ENCODE data around the gene PAX3.
"Not testable (repeated sequence)": the region's sequence is repeated elsewhere in the genome, so short reads cannot be mapped to it uniquely, and the experiment has no call there.

DNA sequence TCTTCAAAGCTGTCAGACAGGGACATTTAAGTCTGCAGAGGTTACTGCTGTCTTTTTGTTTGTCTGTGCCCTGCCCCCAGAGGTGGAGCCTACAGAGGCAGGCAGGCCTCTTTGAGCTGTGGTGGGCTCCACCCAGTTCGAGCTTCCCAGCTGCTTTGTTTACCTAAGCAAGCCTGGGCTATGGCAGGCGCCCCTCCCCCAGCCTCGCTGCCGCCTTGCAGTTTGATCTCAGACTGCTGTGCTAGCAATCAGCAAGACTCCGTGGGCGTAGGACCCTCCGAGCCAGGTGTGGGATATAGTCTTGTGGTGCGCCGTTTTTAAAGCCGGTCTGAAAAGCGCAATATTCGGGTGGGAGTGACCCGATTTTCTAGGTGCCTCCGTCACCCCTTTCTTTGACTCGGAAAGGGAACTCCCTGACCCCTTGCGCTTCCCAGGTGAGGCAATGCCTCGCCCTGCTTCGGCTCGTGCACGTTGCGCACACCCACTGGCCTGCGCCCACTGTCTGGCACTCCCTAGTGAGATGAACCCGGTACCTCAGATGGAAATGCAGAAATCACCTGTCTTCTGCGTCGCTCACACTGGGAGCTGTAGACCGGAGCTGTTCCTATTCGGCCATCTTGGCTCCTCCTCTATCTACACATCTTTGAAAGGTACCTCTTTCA lies 143.7 kb downstream of the PAX3 start:
- TF ChIP-seq, protein P1, sequence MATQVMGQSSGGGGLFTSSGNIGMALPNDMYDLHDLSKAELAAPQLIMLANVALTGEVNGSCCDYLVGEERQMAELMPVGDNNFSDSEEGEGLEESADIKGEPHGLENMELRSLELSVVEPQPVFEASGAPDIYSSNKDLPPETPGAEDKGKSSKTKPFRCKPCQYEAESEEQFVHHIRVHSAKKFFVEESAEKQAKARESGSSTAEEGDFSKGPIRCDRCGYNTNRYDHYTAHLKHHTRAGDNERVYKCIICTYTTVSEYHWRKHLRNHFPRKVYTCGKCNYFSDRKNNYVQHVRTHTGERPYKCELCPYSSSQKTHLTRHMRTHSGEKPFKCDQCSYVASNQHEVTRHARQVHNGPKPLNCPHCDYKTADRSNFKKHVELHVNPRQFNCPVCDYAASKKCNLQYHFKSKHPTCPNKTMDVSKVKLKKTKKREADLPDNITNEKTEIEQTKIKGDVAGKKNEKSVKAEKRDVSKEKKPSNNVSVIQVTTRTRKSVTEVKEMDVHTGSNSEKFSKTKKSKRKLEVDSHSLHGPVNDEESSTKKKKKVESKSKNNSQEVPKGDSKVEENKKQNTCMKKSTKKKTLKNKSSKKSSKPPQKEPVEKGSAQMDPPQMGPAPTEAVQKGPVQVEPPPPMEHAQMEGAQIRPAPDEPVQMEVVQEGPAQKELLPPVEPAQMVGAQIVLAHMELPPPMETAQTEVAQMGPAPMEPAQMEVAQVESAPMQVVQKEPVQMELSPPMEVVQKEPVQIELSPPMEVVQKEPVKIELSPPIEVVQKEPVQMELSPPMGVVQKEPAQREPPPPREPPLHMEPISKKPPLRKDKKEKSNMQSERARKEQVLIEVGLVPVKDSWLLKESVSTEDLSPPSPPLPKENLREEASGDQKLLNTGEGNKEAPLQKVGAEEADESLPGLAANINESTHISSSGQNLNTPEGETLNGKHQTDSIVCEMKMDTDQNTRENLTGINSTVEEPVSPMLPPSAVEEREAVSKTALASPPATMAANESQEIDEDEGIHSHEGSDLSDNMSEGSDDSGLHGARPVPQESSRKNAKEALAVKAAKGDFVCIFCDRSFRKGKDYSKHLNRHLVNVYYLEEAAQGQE (IDR thresholded peaks at IDR 0.05; ENCODE audit: insufficient replicate concordance, low read depth), result not testable (repeated sequence)
- TF ChIP-seq, protein P2, sequence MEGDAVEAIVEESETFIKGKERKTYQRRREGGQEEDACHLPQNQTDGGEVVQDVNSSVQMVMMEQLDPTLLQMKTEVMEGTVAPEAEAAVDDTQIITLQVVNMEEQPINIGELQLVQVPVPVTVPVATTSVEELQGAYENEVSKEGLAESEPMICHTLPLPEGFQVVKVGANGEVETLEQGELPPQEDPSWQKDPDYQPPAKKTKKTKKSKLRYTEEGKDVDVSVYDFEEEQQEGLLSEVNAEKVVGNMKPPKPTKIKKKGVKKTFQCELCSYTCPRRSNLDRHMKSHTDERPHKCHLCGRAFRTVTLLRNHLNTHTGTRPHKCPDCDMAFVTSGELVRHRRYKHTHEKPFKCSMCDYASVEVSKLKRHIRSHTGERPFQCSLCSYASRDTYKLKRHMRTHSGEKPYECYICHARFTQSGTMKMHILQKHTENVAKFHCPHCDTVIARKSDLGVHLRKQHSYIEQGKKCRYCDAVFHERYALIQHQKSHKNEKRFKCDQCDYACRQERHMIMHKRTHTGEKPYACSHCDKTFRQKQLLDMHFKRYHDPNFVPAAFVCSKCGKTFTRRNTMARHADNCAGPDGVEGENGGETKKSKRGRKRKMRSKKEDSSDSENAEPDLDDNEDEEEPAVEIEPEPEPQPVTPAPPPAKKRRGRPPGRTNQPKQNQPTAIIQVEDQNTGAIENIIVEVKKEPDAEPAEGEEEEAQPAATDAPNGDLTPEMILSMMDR (IDR thresholded peaks at IDR 0.05; ENCODE audit: insufficient read depth, low read length), result not testable (repeated sequence)
- TF ChIP-seq GABPA, POLR2AphosphoS5 (IDR thresholded peaks at IDR 0.05; ENCODE audit: low read depth): not testable (repeated sequence)
